GM21367 (cell line): ENCODE results near the gene PRPF4.
A peak's percentile ranks its signal among the peaks of the same experiment; 100 is the strongest.
"Not testable (repeated sequence)": the region's sequence is repeated elsewhere in the genome, so short reads cannot be mapped to it uniquely, and the experiment has no call there.

ENCODE experiments used
- ATAC-seq: cut with Tn5 transposase; IDR thresholded peaks from one replicate; pipeline ENCODE4 v1.9.1; 2021; ENCODE audit not compliant: unreplicated experiment

The PRPF4 gene

DNA sequence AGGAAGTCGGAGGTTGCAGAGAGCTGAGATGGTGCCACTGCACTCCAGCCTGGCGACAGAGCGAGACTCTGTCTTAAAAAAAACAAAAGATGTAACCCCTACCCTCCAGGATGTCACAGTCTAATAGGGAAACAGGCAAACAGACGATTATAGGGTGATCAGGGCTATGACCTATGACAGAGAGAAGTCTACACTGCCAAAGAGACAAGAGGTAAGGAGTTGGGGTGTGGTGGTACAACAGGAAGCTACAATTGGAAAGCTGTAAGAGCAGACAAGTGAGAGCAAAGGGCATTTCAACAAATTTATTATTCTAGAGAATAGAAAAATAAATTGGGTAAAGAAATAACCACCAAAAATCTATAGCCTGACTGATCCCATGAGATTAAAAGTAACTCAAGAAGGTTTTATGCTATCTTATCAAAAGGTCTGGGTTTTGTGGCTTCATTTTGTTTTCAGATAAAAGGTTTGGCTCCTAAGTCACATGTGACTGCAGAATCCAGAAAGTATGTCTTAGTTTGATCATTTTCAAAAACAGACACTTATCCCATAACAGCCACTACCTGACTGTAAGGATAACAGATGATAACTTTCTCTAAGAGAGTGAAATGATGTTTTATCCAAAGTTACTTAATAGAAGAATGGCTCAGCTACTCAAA is 7.4 kb upstream of the PRPF4 start:
- ATAC-seq = no peak

- no peak for ATAC-seq
These were observed 6.1 kb upstream of the PRPF4 start for GRCh38 chr9:113269355-113269754.

GRCh38 chr9:113269871-113270270 is 5.6 kb upstream of the PRPF4 start:
- no peak for ATAC-seq

GRCh38 chr9:113274474-113275156 is 843 bp upstream of the PRPF4 start:
- ATAC-seq = peak; percentile 4

GRCh38 chr9:113278840-113279239 is 3.4 kb downstream of the PRPF4 start:
- ATAC-seq = no peak

- no peak for ATAC-seq
These were observed 5.9 kb downstream of the PRPF4 start for GRCh38 chr9:113281356-113281755.

DNA sequence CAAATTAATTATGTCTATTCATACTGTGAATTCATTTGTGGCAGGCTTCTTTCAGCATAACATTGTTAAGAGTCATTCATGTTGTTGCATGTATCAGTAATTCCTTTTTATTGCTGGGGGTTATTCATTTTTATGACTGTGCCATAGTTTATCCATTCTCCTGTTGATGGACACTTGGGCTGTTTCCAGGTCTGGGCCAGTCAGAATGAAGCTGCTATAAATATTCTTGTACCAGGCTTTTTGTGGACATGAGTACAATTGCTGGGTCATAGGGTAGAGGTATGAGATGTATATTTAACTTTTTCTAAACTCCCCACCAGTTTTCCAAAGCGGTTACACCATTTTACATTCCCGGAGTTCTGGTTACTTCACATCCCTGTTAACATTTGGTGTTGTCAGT is 13.6 kb downstream of the PRPF4 start:
- no peak for ATAC-seq

- ATAC-seq = no peak
These were observed 14.7 kb downstream of the PRPF4 start for GRCh38 chr9:113290052-113290607.

DNA sequence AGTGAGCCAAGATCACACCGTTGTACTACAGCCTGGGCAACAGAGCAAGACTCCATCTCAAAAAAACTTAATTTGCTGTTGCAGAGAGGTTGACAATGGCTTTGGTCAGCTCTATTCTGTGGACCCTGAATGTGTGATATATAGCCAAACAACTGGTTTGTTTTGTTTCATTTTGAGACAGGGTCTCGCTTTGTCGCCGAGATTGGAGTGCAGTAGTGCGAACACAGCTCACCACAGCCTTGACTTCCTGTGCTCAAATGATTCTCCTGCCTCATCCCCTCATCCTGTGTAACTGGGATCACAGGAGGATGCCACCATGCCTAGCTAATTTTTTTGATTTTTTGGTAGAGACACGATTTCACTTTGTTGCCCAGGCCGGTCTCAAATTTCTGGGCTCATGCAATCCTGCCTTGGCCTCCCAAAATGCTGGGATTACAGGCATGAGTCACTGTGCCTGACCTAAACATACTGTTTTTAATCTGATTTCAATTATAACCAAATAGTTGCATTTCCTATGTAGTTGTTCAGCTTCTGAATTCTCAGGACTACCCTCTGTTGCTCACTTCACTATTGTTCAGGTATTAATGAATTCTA is 17.9 kb downstream of the PRPF4 start:
- ATAC-seq = no peak

DNA sequence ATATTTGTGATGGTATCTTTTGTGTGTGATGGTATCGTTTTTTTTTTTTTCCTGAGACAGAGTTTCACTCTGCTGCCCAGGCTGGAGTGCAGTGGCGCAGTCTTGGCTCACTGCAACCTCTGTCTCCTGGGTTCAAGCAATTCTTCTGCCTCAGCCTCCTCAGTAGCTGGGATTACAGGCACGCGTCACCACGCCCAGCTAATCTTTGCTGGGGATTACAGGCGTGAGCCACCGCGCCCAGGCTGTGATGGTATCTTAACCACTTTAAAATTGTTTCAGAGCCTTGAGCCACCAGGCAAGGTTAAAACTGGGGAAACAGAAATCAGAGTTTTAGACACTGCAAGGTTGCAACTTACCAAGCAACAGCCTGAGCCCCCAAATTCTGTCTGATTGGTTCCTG is 20.8 kb downstream of the PRPF4 start:
- not testable (repeated sequence) for ATAC-seq

DNA sequence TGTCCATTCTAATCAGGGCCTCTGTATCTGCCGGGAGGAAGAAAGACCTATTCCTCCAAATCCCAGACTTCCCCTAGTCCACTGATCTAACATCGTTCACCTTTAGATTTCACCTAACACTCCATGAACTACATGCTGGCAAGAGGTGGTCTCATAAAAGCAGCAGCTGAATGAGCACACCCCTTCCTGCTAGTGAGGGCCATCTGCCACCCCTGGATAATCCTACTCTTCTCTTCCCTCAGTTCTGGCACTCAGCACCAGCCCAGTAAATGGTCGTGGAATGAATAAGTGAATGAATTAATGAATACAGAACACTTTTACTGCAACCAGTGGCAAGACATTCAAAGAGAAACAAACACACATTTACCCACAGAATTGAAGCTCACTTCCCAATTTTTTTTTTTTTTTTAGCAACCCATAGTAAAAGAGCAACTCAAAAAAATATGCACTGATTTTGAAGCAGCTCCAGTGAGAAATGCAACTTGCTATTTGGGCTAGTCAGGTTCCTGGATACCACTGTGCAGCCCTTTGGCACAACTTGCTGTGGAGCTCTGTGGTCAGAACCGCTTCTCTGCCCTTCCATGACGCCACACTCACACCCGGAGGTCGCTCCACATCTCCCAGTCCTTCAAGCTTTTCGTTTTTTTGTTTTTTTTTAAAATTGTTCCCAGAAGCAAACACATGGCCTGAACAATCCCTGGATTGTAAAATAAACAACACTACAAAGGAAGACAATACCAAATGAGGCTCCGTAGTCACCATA is 21.5 kb downstream of the PRPF4 start:
- ATAC-seq = no peak

DNA sequence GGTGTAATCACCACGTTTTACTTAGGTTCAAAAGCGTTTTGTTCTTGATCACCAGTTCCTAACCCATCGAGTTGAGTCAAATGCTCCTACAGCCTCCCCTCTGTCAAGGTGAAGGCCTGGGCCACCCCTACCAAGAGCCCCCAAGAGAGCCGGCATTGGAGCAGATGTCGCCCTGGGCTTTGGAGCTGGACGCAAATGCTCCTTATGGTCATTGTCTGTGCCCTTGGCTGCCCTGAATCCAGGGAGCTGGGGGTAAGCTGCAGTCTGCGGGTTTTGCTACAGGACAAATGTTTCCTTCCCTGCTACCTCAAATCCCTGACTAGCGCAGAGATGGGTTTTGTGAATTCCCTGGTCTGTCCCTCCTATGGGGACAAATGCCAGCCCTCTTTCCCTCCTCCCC is 22.9 kb downstream of the PRPF4 start:
- ATAC-seq = no peak

- no peak for ATAC-seq
These were observed 23.7 kb downstream of the PRPF4 start for GRCh38 chr9:113298924-113299770.

DNA sequence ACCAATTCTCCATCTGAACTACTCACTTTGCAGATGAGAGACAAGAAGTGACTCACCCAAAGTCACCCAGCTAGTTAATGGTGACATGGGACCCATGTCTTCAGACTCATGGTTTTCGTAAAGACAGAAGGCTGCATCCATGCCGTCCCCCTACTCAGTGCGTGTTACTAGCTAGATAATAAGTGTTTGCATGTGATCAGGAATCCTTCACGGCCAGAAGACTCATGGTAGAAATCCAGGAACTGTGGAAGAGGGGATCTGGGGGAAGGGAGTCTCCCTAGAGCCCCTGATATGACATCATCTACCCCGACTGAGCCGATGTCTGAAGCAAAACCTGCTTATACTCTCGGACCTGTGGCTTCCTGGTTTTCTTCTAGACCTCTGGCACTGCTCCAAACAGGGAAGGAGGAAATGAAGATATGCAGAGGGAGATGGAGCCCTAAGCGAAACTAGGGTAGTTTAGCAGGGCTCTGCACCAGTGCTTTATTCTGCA is 24.4 kb downstream of the PRPF4 start:
- ATAC-seq = no peak

DNA sequence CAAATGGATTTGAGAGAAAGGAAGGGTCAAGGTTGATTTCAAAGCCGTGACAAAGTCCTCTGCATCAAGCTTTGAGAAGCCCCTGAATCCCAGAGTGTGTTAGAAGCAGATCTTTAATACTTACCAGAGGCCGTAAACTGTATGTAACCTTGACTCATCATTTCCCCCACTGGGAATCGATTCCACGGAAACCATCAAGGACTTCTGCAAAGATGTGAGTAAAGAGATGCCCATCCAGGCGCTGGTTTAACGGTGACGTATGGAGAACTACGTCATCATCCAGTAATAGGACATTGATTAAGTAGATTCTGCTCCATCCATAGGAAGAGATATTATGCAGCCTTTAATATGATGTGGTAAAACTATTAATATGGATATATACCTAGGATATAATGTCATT is 26.1 kb downstream of the PRPF4 start:
- ATAC-seq = no peak

- ATAC-seq = no peak
These were observed 27.4 kb downstream of the PRPF4 start, which contains the start of gene RNF183 for GRCh38 chr9:113302792-113303418. Gene RNF183 (minus strand): TSS chr9:113303376. CDS start chr9:113298184, 5,192 bp downstream.

- ATAC-seq = no peak
These were observed 31.1 kb downstream of the PRPF4 start for GRCh38 chr9:113306566-113306965.

DNA sequence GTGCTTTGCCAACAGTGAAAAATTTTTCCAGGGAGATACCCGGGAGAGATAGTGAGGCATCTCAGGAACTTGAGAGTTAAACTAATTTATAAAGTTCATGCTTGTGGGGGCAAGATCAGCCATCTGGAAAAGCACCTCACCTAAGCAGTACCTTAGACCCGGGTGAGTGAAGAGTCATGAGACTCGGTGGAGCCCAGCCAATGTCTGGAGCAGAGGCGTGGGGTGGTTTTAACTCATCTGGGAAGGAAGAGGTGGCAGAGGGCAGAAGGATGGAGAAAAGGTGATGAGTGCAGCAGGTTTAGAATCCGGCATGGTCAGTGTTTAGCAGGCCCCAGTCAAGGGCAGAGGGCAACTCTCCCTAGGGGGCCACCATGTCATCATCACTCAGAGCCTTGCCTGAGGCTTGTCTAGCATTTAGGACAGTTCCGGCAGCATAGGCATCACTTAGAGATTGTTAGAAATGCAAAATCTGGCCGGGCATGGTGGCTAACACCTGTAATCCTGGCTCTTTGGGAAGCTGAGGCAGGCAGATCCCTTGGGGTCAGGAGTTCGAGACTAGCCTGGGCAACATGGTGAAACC is 32.0 kb downstream of the PRPF4 start:
- no peak for ATAC-seq

DNA sequence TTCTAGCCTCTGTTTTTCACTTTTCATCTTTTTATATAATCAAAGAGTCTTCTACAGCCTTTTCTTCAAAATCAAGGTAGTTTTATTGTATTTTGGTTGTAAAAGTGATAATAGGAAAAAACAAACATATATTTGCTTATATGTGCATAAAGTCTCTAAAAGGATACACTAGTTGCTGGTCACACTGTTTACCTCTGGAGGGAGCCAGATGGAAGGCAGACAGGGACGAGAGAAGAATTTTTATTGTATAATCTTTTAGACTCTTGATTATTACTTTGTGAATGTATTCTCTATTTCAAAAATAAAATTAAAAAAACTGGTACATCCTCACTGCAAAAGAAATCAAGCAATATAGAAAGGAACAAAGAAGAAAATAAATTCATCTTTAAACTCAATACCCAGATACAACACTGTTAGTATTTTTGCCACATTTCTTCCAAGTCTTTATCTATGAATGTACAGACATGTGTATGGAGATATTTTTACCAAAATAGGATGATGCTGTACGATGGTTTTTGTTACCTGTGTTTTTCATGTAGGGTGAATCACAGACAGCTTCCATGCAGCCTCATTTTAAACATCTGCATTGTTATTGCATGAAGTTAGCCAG is 33.9 kb downstream of the PRPF4 start:
- no peak for ATAC-seq
